CD14-positive monocyte (primary cell): ENCODE measurements around the gene CTNNB1. TPM values are rescaled to one million over a fixed set of nuclear protein-coding genes. Genes with fewer than 3 reads are reported as not detected.
A peak's percentile ranks its signal among the peaks of the same experiment; 100 is the strongest.

ENCODE experiments used
- DNase-seq, 3 donors: peaks; one replicate each; pipeline ENCODE4 v3.0.0-alpha.2; 2011 to 2022
- H2AFZ ChIP-seq: 2 replicates; pipeline ENCODE4 v1.6.0; 2012; ENCODE audit warnings: mild to moderate bottlenecking, low read depth, low read length, inconsistent platforms; ENCODE audit not compliant: insufficient read depth, poor library complexity, severe bottlenecking
- H3K27ac ChIP-seq, 2 donors: 1 replicate in 1 of 2; 2 replicates in 1 of 2; pipeline ENCODE4 v1.5.1; 2012 to 2013; ENCODE audit warnings: low read length in 2 of 2, control low read depth in 1 of 2, inconsistent platforms in 1 of 2, low read depth in 1 of 2, mild to moderate bottlenecking in 1 of 2
- H3K27me3 ChIP-seq, 2 donors: one replicate each; pipeline versions ENCODE4 v1.6.0 to v1.6.1; 2011 to 2013; ENCODE audit warnings: low read length in 2 of 2; ENCODE audit not compliant: control insufficient read depth in 2 of 2, insufficient read depth in 2 of 2
- H3K36me3 ChIP-seq, 2 donors: replicated peaks in 1 of 2; 1 replicate in 1 of 2; 2 replicates in 1 of 2; pipeline versions ENCODE4 v1.5.1 to v1.6.1; 2012 to 2013; ENCODE audit warnings: low read length in 2 of 2, control low read depth in 1 of 2, inconsistent platforms in 1 of 2, mild to moderate bottlenecking in 1 of 2; ENCODE audit not compliant: insufficient read depth in 2 of 2, control insufficient read depth in 1 of 2
- H3K4me1 ChIP-seq, 2 donors: 1 replicate in 1 of 2; 2 replicates in 1 of 2; pipeline versions ENCODE4 v1.5.1 to v1.6.1; 2012 to 2013; ENCODE audit warnings: low read length in 2 of 2, control low read depth in 1 of 2, inconsistent platforms in 1 of 2, mild to moderate bottlenecking in 1 of 2, moderate library complexity in 1 of 2; ENCODE audit not compliant: insufficient read depth in 2 of 2, control insufficient read depth in 1 of 2
- H3K4me2 ChIP-seq: replicated peaks from 2 replicates; pipeline ENCODE3; 2012; ENCODE audit warnings: low read length, moderate library complexity, mild to moderate bottlenecking; ENCODE audit not compliant: poor library complexity, severe bottlenecking; ENCODE audit errors: extremely low read depth
- H3K4me3 ChIP-seq, 3 experiments: fragments of 200-600 bp in 1 of 3; sonication (generic) in 1 of 3; replicated peaks in 1 of 3; 1 replicate in 2 of 3; 2 replicates in 1 of 3; pipeline ENCODE4 v1.5.1; 2011 to 2013; ENCODE audit warnings: low read length in 3 of 3, mild to moderate bottlenecking in 3 of 3, control low read depth in 2 of 3, low read depth in 2 of 3, inconsistent platforms in 1 of 3, moderate library complexity in 1 of 3
- H3K79me2 ChIP-seq: 2 replicates; pipeline ENCODE4 v1.6.0; 2012; ENCODE audit warnings: mild to moderate bottlenecking, control low read depth, inconsistent platforms, low read length, moderate library complexity; ENCODE audit not compliant: insufficient read depth
- H3K9ac ChIP-seq: 2 replicates; pipeline ENCODE4 v1.6.0; 2017; ENCODE audit warnings: low read length, mild to moderate bottlenecking; ENCODE audit not compliant: insufficient read depth, poor library complexity, severe bottlenecking
- H3K9me3 ChIP-seq, 2 donors: replicated peaks in 1 of 2; 1 replicate in 1 of 2; 2 replicates in 1 of 2; pipeline versions ENCODE4 v1.5.1 to v1.6.1; 2012 to 2013; ENCODE audit warnings: low read length in 2 of 2, control low read depth in 1 of 2; ENCODE audit not compliant: control insufficient read depth in 1 of 2, insufficient read depth in 1 of 2
- H4K20me1 ChIP-seq: 2 replicates; pipeline ENCODE4 v1.6.0; 2012; ENCODE audit warnings: mild to moderate bottlenecking, low read length, control low read depth, moderate library complexity; ENCODE audit not compliant: insufficient read depth
- H3K27ac Mint-ChIP-seq, 7 donors: one replicate each; pipeline ENCODE4 v1.8.0; 2020; ENCODE audit warnings: mild to moderate bottlenecking in 7 of 7, mixed read lengths in 7 of 7, moderate library complexity in 6 of 7, inconsistent platforms in 2 of 7
- H3K27me3 Mint-ChIP-seq, 3 donors: one replicate each; pipeline ENCODE4 v1.8.0; 2021 to 2022; ENCODE audit warnings: low read depth in 3 of 3, mild to moderate bottlenecking in 3 of 3, mixed read lengths in 3 of 3, moderate library complexity in 3 of 3, inconsistent platforms in 1 of 3
- H3K36me3 Mint-ChIP-seq, 2 donors: one replicate each; pipeline ENCODE4 v1.8.0; 2020; ENCODE audit warnings: mixed read lengths in 2 of 2, inconsistent platforms in 1 of 2, mild to moderate bottlenecking in 1 of 2
- H3K4me1 Mint-ChIP-seq: one replicate; pipeline ENCODE4 v1.8.0; 2020; ENCODE audit warnings: mild to moderate bottlenecking, mixed read lengths
- H3K4me3 Mint-ChIP-seq, 2 donors: one replicate each; pipeline ENCODE4 v1.8.0; 2020; ENCODE audit warnings: mild to moderate bottlenecking in 2 of 2, mixed read lengths in 2 of 2, moderate library complexity in 1 of 2
- H3K9me3 Mint-ChIP-seq, 7 donors: one replicate each; pipeline ENCODE4 v1.8.0; 2020 to 2022; ENCODE audit warnings: mixed read lengths in 7 of 7, mild to moderate bottlenecking in 6 of 7, moderate library complexity in 6 of 7, inconsistent platforms in 2 of 7
- CTCF ChIP-seq: fragments of 200-600 bp; IDR thresholded peaks from one replicate; pipeline ENCODE4 v1.8.0; 2022; ENCODE audit warnings: antibody characterized with exemption, mild to moderate bottlenecking
- WGBS: methylation state at CpG from one replicate; pipeline ENCODE4 v1.1.5; 2013; ENCODE audit warnings: missing lambda C conversion rate; ENCODE audit not compliant: insufficient coverage; 5-methylcytosine and 5-hydroxymethylcytosine counted together
- intact Hi-C, 2 donors: fragments of 100-400 bp; cut with micrococcal nuclease; formaldehyde crosslinking; loops; one replicate each; pipeline versions ENCODE4 v1.15.0 to v1.15.1; 2023
- polyA plus RNA-seq, 3 donors: library from polyadenylated mRNA; depleted of rRNA in 1 of 3; unstranded in 2 of 3; stranded (reverse) in 1 of 3; fragments of 300-500 nt in 2 of 3; fragments of >200 nt in 1 of 3; fragmentation: Illumina TruSeq in 2 of 3; gene quantifications; 1 replicate in 2 of 3; 2 replicates in 1 of 3; pipeline ENCODE4 v1.2.3, GENCODE V29; 2012 to 2021

The CTNNB1 gene
- polyA plus RNA-seq, 3 donors = 51.2 to 240 (median 54.3) TPM

DNA sequence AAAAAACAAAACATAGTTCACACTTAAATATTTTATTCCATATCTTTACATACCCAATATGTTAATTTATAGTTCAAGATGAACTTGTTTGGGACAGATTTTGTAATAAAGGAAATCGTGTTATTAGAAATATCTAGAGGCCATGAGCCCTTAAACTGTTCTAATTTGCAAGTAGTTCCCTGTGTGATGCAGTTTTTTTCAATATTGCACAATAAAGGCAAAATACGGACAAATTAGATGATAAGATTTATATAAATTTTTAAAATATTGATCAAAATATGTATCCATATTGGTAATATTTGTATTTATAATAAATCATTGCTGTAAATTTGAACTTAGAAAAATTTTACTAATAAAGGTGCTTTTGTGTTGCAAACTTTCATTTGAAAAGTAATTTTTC is 23.8 kb downstream of the CTNNB1 start:
- peaks cover 43 to 46% of the 10 kb centered on the region in 2 donors for H3K36me3 Mint-ChIP-seq
- WGBS = no CpG with 5 or more reads among the region's 2 CpGs
- Histone ChIP-seq H3K27ac (peak overlapping the region in 1 of 2 donors; percentile 37), H4K20me1 (peaks cover 100% of the 10 kb centered on the region), H3K79me2 (peaks cover 98% of the 10 kb centered on the region), H3K4me2 (peak overlapping the region; percentile 20), H3K4me3 (no peak overlapping the region), H3K27me3 (no peaks in the 10 kb centered on the region), H2AFZ (no peak overlapping the region), H3K9ac (no peak overlapping the region), H3K9me3 (no peaks in the 10 kb centered on the region), H3K36me3 (peaks cover 44% of the 10 kb centered on the region in 2 donors), H3K4me1 (peaks cover 11 to 20% of the 10 kb centered on the region in 2 donors)
- peaks cover 38% of the 10 kb centered on the region for H3K4me1 Mint-ChIP-seq
- intact Hi-C loops = loop anchor here in 1 of 2 donors (5.0 kb wide), 1 partner anchor 641 kb away; no protein-coding TSS in a partner anchor
- no peaks in the 10 kb centered on the region for H3K9me3 Mint-ChIP-seq
- H3K27ac Mint-ChIP-seq = peak overlapping the region in 1 of 7 donors; percentile 41
- no peak overlapping the region for H3K4me3 Mint-ChIP-seq
- no peaks in the 10 kb centered on the region for H3K27me3 Mint-ChIP-seq
- no peak for DNase-seq
- TF ChIP-seq CTCF = no peak

- Histone ChIP-seq H4K20me1 (peaks cover 100% of the 10 kb centered on the region), H3K36me3 (peaks cover 50% of the 10 kb centered on the region in 2 donors), H3K9ac (no peak overlapping the region), H3K79me2 (peaks cover 98% of the 10 kb centered on the region), H2AFZ (no peak overlapping the region), H3K4me2 (no peak overlapping the region), H3K27ac (no peak overlapping the region), H3K4me1 (peaks cover 11 to 20% of the 10 kb centered on the region in 2 donors), H3K4me3 (no peak overlapping the region), H3K9me3 (no peaks in the 10 kb centered on the region), H3K27me3 (no peaks in the 10 kb centered on the region)
- H3K4me3 Mint-ChIP-seq = no peak overlapping the region
- no peak for DNase-seq
- H3K27ac Mint-ChIP-seq = peak overlapping the region in 1 of 7 donors; percentile 49
- intact Hi-C loops = loop anchor here in 1 of 2 donors (5.0 kb wide), 1 partner anchor 641 kb away; no protein-coding TSS in a partner anchor
- peaks cover 49 to 52% of the 10 kb centered on the region in 2 donors for H3K36me3 Mint-ChIP-seq
- no peak for TF ChIP-seq CTCF
- H3K4me1 Mint-ChIP-seq = peaks cover 37% of the 10 kb centered on the region
- H3K27me3 Mint-ChIP-seq = no peaks in the 10 kb centered on the region
- no peaks in the 10 kb centered on the region for H3K9me3 Mint-ChIP-seq
- WGBS = 100% methylated on average over 1 of the region's 2 CpGs
Measured at GRCh38 chr3:41223691-41224090, 24.4 kb downstream of the CTNNB1 start.
